HFFc6 (cell line): ENCODE data around the gene MARCHF3. TPM values are rescaled to one million over a fixed set of nuclear protein-coding genes. Genes with fewer than 3 reads are reported as not detected.
A peak's percentile ranks its signal among the peaks of the same experiment; 100 is the strongest.

Experiments used
- DNase-seq: peaks from one replicate; pipeline ENCODE4 v3.0.0-alpha.2; 2018
- H3K27ac Mint-ChIP-seq: 2 replicates; pipeline ENCODE4 v1.8.0; 2020; ENCODE audit warnings: mild to moderate bottlenecking, mixed read lengths
- H3K27me3 Mint-ChIP-seq: 2 replicates; pipeline ENCODE4 v1.8.0; 2021; ENCODE audit warnings: mild to moderate bottlenecking, moderate library complexity, mixed read lengths; ENCODE audit not compliant: insufficient read depth
- H3K36me3 Mint-ChIP-seq: 2 replicates; pipeline ENCODE4 v1.8.0; 2021; ENCODE audit warnings: low read depth, mixed read lengths
- H3K4me1 Mint-ChIP-seq: 2 replicates; pipeline ENCODE4 v1.8.0; 2020; ENCODE audit warnings: low read depth, mixed read lengths
- H3K4me3 Mint-ChIP-seq: 2 replicates; pipeline ENCODE4 v1.8.0; 2020; ENCODE audit warnings: mild to moderate bottlenecking, moderate library complexity, mixed read lengths
- H3K9me3 Mint-ChIP-seq: 2 replicates; pipeline ENCODE4 v1.8.0; 2020; ENCODE audit warnings: mild to moderate bottlenecking, mixed read lengths
- CTCF ChIP-seq: fragments of 200-600 bp; sonication (generic); IDR thresholded peaks from 2 replicates; pipeline ENCODE4 v1.5.0; 2021; ENCODE audit warnings: antibody characterized with exemption, mild to moderate bottlenecking
- total RNA-seq, 6 experiments: library from RNA; stranded (reverse); fragmentation: NEBNext Ultra II Directional; extraction: Animal tissue kit (Norgen Biotek cat#: 25700); gene quantifications; 2 replicates in 1 of 6; 3 replicates in 5 of 6; pipeline ENCODE4 v1.2.3, GENCODE V29; 2021

MARCHF3 gene
- total RNA-seq, 6 experiments from 2014 or later: 12.3 to 17.8 (median 13.3) TPM

- no peaks in the 10 kb centered on the region for H3K27me3 Mint-ChIP-seq
- H3K9me3 Mint-ChIP-seq: no peaks in the 10 kb centered on the region
- no peak overlapping the region for H3K4me3 Mint-ChIP-seq
- H3K27ac Mint-ChIP-seq: no peak overlapping the region; the same call in 1 of the 2 replicates
- peaks cover 72% of the 10 kb centered on the region for H3K4me1 Mint-ChIP-seq
- no peak for DNase-seq
- H3K36me3 Mint-ChIP-seq: 0 out of 2 replicates have a peak, but pooled peaks cover 11% of the 10 kb centered on the region
- TF ChIP-seq CTCF: no peak
Measured at GRCh38 chr5:127014573-127014972, 15.8 kb downstream of the MARCHF3 start.

- no peaks in the 10 kb centered on the region for H3K27me3 Mint-ChIP-seq
- H3K36me3 Mint-ChIP-seq: 0 out of 2 replicates have a peak, but pooled peaks cover 11% of the 10 kb centered on the region
- H3K4me3 Mint-ChIP-seq: peak overlapping the region; percentile 85
- H3K27ac Mint-ChIP-seq: peak overlapping the region; percentile 82
- H3K4me1 Mint-ChIP-seq: peaks cover 82% of the 10 kb centered on the region
- no peaks in the 10 kb centered on the region for H3K9me3 Mint-ChIP-seq
- TF ChIP-seq CTCF: no peak
- no peak for DNase-seq
Measured at GRCh38 chr5:127013407-127013806, 17.0 kb downstream of the MARCHF3 start.

GRCh38 chr5:127012916-127013315, 17.4 kb downstream of the MARCHF3 start:
- H3K27ac Mint-ChIP-seq: peak overlapping the region; percentile 82
- peak; percentile 74 for DNase-seq
- H3K4me3 Mint-ChIP-seq: peak overlapping the region; percentile 85
- 0 out of 2 replicates have a peak, but pooled peaks cover 11% of the 10 kb centered on the region for H3K36me3 Mint-ChIP-seq
- H3K4me1 Mint-ChIP-seq: peaks cover 86% of the 10 kb centered on the region
- no peak for TF ChIP-seq CTCF
- no peaks in the 10 kb centered on the region for H3K27me3 Mint-ChIP-seq
- H3K9me3 Mint-ChIP-seq: no peaks in the 10 kb centered on the region

- Mint-ChIP-seq H3K27ac (peak overlapping the region; percentile 82), H3K4me1 (peaks cover 86% of the 10 kb centered on the region)
- no peak for DNase-seq
Measured at GRCh38 chr5:127011961-127012644, 18.3 kb downstream of the MARCHF3 start.

GRCh38 chr5:127011153-127011552, 19.2 kb downstream of the MARCHF3 start:
- H3K36me3 Mint-ChIP-seq: 0 out of 2 replicates have a peak, but pooled peaks cover under 1% of the 10 kb centered on the region
- no peaks in the 10 kb centered on the region for H3K9me3 Mint-ChIP-seq
- peak overlapping the region; percentile 78 for H3K27ac Mint-ChIP-seq
- peak overlapping the region; percentile 63 for H3K4me3 Mint-ChIP-seq
- TF ChIP-seq CTCF: no peak
- DNase-seq: peak; percentile 89
- H3K27me3 Mint-ChIP-seq: no peaks in the 10 kb centered on the region
- H3K4me1 Mint-ChIP-seq: peaks cover 80% of the 10 kb centered on the region

More at GRCh38 chr5:127011961-127012644, 18.3 kb downstream of the MARCHF3 start:
- no peaks in the 10 kb centered on the region for H3K9me3 Mint-ChIP-seq
- H3K36me3 Mint-ChIP-seq: 0 out of 2 replicates have a peak, but pooled peaks cover 10% of the 10 kb centered on the region
- H3K27me3 Mint-ChIP-seq: no peaks in the 10 kb centered on the region
- TF ChIP-seq CTCF: no peak
- peak overlapping the region; percentile 63; the same call in 1 of the 2 replicates for H3K4me3 Mint-ChIP-seq
